Hepatocyte (in vitro differentiated cells): ENCODE measurements around the gene SEC61B.

Experiments
- EZH2 ChIP-seq: fragments of 200-600 bp; sonication (generic); IDR thresholded peaks from 2 replicates; pipeline ENCODE4 v1.6.1; 2016; ENCODE audit warnings: antibody characterized with exemption, mild to moderate bottlenecking, borderline replicate concordance
- EZH2phosphoT487 ChIP-seq: fragments of 200-600 bp; sonication (generic); IDR thresholded peaks from one replicate; pipeline ENCODE4 v1.6.1; 2018; ENCODE audit warnings: antibody characterized with exemption, mild to moderate bottlenecking, low read depth, moderate library complexity; ENCODE audit not compliant: unreplicated experiment, severe bottlenecking
- TF ChIP-seq, protein P1 (sequence below): fragments of 200-600 bp; sonication (generic); IDR thresholded peaks from 2 replicates; pipeline ENCODE4 v1.5.1; 2016; ENCODE audit warnings: antibody characterized with exemption, mild to moderate bottlenecking; ENCODE audit not compliant: poor library complexity

DNA sequence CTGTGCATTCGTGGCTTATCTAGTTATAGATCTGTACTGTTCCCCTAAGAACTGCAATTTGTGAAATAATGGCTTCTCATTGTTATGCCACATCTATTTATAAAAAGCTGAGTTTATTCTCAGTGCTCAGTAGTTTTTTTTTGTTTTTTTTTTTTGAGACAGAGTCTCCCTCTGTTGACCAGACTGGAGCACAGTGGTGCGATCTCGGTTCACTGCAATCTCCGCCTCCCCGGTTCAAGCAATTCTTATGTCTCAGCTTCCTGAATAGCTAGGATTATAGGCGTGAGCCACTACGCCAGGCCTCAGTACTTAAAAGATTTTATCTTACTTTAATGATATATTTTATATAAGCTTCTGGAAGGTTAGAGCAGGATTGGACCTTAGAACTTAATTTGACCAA is 19.0 kb downstream of the SEC61B start:
- TF ChIP-seq, protein P1, sequence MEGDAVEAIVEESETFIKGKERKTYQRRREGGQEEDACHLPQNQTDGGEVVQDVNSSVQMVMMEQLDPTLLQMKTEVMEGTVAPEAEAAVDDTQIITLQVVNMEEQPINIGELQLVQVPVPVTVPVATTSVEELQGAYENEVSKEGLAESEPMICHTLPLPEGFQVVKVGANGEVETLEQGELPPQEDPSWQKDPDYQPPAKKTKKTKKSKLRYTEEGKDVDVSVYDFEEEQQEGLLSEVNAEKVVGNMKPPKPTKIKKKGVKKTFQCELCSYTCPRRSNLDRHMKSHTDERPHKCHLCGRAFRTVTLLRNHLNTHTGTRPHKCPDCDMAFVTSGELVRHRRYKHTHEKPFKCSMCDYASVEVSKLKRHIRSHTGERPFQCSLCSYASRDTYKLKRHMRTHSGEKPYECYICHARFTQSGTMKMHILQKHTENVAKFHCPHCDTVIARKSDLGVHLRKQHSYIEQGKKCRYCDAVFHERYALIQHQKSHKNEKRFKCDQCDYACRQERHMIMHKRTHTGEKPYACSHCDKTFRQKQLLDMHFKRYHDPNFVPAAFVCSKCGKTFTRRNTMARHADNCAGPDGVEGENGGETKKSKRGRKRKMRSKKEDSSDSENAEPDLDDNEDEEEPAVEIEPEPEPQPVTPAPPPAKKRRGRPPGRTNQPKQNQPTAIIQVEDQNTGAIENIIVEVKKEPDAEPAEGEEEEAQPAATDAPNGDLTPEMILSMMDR: no peak
- TF ChIP-seq EZH2 (no peak), EZH2phosphoT487 (no peak)
